Hypothalamus (tissue), 51 donors: ENCODE results near the gene ATP1A3.
"Not testable (repeated sequence)": the region's sequence is repeated elsewhere in the genome, so short reads cannot be mapped to it uniquely, and the experiment has no call there.

Experiments used
- DNase-seq, 51 donors: peaks; one replicate each; lab custom pipeline; 2025; lab: John Stamatoyannopoulos, UW

The ATP1A3 gene

DNA sequence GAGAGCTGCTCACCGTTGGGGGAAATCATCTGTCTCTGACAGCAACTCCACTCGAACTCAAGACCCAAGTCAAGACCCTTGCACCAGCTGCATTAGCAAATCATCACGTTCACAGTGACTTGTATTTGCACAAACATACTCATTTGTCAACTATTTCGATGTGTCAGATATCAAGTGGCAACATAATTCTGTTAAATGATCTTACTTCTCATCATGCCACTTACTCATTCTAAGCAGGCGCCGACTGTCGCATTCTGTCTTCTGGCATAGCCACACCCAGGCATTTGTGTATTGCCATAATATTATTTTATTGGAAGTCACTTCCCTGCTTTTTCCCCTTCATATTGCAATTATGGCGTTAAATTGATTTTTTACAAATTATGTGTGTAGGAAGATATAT lies 23.0 kb upstream of the ATP1A3 start:
- no peak for DNase-seq

DNA sequence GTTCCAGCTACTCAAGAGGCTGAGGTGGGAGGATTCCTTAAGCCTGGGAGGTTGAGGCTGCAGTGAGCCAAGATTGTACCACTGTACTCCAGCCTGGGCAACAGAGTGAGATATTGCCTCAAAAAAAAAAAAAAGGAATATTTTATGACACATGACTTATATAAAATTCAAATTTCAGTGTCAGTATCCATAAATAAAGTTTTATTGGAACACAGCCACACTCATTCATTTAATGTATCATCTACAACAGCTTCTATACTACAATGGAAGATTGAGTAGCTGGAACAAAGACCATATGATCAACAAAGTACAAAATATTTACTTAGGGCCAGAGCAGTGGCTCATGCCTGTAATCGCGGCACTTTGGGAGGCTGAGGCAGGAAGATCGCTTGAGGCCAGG lies 18.7 kb upstream of the ATP1A3 start:
- DNase-seq, result not testable (repeated sequence)

DNA sequence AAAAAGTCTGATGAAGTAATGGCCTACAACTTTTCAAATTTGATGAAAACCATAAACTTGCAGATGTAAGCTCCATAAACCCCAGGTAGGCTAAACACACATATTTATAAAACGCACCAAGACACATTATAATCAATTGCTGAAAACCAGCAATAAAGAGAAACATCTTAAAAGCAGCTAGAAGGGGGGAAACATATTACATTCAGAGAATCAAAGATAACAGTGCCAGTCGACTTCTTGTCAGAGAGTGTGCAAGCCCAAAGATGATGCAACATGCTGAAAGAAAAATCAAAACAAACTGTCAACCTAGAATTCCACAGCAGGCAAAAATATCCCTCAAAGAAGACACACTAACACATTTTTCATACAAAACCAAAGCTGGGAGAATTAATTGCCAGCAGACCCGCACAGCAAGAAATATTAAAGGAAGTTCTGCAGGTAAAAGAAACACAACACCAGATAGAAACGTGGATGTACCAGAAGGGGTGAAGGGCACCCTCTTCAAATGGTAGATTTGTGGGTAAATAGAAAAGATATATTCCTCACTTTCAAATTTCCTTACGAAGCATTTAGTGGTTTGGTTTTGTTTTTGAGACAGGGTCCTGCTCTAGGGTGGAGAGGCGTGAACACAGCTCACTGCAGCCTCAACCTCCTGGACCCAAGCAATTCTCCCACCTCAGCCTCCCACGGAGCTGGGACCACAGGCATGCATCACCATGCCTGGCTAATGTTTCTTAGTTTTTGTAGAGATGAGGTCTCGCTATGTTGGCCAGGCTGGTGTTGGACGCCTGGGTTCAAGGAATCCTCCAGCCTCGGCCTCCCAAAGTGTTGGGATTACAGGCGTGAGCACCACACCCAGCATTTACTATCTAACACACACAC lies 16.5 kb upstream of the ATP1A3 start:
- DNase-seq, result no peak

DNA sequence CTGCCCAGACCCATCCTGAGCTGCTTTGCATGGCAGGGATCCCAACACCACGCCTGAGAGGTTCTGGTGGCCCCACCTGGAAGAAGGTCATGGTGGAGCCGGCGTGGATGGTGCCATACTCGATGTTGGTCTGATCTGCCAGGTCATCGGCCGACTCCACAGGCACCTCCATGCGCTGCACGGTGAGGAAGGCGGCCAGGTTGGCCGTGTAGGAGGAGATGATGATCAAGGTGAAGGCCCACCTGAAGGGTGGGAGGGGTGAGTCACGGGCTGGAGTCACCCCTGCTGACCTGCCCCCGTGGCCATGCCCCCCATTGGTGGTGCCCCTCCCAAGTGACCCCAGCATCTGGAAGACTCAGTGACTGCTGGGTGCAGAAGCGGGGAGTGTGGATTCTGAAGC lies 12.5 kb upstream of the ATP1A3 start:
- DNase-seq, result no peak

DNA sequence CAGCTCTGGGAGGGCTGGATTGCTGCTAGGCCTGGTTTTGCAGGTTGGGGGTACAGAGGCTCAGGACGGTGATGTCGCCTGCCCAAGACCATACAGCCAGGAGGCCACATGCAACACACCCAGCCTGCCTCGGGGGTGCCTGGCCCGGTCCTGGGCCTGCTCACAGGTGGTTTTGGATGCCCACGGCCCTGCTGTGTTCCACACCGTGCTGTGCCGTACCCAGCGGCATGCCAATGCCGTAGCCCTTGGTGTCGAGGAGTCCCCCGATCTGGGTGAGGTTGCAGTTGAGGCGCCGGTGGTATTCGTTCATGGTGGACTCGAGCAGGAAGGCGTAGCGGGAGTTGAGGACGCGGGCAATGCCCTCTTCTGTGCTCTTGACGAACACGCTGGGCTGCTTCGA lies 11.5 kb upstream of the ATP1A3 start:
- no peak for DNase-seq

DNA sequence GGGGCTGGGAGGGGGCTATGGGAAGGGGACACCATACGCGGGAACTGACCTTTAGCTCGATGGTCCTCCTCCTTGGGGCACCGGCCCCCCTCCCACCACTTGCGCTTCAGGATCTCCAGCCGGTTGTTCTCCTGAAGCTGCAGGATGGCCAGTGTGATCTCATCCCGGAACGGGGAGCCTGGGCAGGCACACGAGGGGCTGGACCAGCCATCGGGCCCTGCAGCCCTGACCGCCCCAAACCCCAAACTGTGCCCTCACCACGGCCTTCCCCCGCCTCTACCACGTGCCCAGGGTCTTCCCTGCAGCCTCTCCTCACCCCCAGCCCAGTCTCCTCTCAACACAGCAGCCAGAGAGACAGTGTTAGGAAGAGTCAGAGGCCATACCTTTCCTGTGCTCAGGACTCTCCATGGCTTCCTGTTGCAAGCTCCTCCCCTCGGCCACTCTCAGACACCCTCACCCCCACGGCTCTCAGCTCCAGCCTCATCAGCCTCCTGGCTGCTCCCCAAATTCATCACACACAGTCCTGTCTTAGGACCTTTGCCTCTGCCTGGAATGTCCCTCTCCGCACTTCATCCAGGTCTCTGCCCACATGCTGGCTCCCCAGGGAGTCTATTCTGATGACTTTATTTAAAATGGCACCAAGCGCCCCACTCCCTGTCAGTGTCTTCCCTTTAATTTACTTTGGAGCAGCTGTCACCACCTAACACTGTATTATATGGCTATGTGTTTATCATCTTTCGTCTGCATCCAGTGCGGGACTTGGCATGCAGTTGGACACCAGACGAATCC lies 9.7 kb upstream of the ATP1A3 start:
- no peak for DNase-seq

DNA sequence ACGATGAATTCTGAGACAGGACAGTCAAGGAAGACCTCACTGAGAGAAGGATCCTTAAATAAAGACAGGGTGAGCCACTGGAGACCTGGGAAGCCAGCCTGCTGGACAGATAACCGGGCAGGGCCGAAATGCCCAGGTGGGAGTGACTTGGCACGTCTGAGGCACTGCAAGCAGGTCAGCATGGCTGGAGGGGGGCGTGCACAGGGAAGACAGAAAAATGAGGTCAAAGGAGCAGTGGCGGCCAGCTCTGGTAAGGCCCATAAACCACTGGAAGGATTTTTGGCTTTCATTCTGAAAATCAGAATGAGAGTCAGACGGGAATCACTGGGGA lies 5.8 kb upstream of the ATP1A3 start:
- DNase-seq, result no peak

DNA sequence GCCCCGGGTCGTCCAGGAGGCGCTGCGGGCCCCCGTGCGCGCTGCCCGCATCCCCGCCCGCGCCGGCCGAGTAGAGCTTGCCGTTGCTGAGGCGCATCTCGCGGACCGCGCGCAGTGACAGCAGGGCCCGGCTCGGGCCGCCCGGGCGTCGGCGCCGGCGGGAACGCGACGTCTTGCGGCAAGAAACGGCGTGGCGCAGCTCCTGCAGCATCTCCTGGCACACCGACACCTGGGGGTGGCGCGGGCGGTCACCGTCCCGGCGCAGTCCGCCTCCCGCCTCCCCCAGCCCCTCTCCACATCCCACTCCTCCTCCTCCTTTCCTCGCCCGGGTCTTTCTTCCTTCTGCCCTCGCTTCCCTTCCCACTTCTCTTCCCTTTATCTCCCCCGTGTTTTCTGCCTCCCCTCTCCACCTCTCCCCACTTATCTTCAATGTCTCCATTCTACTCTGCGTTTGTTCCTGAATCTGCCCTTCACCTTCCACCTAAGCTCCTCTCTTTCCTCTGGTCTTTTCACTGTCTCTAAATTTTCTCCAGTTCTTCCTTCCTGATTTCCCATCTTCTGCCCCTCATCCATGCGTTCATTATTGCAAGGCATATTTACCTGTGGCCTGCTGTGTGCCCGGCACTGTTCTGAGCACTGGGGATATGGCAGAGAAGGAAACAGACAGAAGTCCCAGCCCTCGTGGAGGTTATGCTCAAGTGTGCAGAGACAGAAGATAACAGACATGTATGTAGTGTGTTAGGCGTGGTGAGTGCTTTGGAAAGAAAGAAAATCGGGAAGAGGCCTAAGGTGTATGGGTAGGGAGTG lies 5.2 kb upstream of the ATP1A3 start:
- peak in 7 of 51 donors; percentile 1 to 17 (median 9) for DNase-seq

DNA sequence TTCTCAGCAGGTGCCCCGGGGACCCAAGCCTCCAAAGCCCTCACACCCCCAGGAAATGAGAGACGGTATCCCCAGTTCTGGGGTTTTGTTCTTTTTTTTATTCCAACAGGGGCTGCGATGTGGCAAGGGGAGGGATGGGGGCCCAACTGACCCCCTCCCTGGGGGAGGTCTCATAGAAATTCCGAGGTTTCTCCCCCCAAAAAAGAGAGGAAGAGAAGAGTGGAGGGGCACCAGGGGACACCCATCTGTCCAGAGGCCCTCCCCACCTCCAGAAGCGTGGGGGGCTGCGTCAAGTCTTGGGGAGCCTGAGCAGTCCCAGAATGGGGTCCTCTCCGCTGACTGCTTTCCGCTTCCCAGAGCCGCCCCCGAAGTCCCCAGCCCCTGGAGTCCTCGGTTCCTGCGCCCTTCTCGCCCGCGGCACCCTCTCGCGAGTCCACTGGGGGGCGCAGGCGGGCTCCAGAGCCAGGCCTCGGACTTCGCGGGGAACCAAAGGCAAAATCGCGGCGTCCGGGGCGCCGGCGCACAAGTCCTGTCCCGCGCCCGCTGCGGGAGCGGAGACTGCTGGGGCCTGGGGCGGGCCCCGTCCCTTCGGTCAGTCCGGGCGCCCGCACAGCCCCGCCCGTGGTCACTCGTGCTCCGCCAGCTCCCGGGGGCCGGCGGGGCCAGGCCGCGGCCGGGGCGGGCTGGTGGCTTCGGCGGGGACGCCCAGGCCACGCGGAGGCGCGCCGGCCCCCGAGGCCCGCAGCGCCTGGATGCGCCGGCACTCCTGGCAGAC lies 4.4 kb upstream of the ATP1A3 start:
- peak in 11 of 51 donors; percentile 4 to 44 (median 15) for DNase-seq

DNA sequence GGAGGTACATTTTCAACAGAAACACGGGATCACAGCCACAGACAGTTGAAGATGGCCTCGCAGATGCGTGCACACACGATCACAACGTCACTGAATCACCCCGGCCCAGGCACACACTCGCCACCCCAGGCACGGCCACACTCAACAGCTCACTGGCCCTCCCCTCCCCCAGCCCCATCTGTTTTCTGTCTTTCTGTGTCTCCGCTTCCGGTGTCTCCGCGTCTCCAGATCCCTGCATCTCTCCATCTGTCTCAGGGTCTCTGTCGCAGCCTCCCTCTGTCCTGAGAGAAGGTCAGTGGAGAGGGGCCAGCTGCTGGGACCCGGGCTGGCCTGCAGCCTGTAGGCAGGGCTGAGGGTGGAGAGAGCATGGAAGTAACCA lies 3.8 kb upstream of the ATP1A3 start:
- DNase-seq, result peak in 3 of 51 donors; percentile 27 to 61 (median 52)

DNA sequence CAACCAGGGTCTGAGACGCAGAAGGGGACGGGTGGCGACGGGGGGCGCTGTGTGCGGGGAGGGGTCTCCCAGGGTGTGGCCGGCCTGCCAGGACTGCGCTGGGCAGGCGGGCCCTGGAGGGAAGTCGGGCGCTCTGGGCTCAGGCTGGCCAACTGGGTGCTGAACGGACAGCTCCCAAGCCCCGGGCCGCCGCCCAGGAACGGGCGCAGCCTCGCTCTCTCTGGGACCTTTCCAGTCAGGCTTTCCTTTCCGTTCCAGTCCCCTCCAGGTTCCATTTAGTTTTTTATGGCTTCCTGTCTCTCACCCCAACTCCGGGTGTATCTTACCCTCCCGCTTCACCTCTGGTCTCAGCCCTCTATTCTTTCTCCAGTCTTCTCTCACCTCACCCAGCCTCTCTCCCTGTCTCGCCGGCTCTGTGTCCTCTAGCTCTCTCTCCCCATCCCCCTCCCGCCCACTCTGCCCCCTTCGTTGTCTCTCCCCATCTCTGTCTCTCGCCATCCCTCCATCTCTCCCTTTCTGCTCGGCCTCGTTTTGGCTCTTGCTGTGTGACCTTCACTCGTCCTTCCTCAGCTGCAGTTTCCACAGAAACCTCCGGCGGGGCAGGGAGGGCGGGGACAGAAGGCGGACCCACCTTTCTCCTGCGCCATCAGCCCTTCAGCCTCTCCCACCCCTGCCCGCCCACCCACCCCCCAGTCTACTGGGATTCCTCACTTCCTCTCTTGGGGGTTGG lies 3.3 kb upstream of the ATP1A3 start:
- DNase-seq, result peak in 28 of 51 donors; percentile 1 to 62 (median 26)

DNA sequence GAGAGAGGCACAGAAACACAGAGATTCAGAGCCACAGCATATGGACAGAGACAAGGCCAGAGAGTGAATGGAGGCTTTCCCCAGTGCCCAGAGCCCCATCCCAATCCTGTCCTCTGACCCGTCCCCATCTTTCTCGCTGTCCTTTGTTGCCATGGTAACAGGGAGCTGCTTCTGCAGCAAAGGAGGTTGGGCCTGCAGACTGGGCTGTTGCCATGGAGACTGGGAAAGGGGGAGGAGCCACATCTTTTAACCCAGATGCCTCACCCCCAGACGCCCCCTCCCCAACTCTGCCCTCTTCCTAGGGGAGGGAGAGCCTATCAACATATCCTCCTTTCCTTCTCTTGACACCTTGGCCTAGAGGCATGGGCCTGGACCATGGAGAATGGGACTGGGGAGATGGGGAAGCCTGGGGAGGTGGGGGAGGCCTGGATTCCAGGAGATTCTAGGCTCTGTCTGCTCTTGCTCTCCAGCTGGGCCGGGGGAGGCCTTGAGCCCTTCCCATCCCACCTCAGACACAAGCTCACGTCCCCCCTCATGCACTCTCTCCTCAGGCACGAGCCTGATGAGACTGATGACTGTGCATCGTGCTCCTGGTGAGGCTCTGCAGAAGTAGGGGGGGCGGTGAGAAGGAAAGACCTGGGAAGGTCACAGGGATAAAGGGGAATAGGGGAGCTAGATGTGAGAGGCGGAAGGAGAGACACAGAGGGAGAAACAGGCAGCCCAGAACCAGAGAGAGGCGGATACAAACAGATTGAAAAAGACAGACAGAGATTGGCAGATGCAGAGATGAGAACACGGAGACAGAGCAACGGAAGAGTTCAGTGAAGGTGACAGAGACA lies 2.1 kb upstream of the ATP1A3 start:
- DNase-seq, result peak in 30 of 51 donors; percentile 6 to 71 (median 28)

DNA sequence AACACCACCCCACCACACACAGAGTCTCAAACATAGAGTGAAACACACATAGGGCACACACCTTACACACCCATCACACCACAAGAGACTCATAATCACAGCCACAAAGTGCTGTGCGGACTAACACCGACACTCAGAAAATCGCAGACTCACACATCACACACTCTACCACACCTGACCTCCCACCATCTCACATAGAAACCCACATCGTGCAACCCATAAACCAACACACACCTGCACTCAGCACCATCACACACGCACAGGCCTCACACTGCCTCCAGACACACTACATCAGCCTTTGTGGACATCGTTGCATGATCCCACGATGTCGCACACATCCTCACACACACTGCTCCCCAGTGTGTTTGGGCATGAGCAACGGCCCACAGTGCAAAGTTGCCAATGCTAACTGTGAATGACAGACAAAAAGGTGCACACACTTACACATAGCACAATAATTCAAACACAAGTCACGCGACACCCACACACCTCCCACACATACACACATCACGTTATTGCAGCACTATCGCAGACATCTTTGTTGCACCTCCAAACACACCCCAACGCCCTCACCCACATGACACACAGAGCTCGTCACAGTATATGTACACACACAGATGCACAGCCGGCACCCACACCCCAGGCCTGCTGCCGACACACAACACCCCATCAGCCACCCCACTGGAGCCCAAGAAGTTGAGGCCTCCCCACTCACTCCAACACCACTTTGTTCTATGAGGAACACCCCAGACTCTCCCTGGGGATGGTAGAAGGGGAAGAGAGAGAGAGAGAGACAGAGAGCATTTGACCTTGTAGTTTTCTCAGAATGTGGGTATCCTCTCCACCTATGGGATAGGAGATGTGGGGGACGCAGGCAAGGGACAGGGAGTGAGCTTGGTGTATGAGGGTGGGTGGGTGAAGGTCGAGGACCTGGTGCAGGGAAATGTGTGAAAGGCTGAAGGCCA lies 1.2 kb upstream of the ATP1A3 start:
- peak in 2 of 51 donors; percentile 63 to 67 for DNase-seq

DNA sequence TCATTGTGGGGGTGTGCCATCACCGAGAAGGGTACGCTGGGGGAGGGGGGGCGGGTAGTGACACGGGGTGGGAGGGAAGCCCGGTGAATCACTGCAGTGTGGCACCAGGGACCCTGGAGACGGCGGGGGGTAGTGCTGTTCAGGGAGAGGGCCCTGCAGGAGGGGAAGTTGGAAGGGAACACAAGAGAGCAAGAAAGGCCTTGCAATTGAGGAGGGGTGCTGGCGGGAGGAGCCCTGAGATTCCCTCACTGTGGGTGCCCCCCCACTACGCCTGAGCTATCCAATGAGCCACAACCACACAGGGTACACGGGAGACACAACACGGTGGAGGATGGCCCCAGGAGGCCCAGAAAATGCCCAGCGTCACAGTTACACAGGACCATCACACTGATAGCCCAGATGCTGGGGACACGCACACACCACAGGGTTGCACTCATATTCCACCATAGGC lies 516 bp upstream of the ATP1A3 start:
- peak in 10 of 51 donors; percentile 20 to 77 (median 42) for DNase-seq

DNA sequence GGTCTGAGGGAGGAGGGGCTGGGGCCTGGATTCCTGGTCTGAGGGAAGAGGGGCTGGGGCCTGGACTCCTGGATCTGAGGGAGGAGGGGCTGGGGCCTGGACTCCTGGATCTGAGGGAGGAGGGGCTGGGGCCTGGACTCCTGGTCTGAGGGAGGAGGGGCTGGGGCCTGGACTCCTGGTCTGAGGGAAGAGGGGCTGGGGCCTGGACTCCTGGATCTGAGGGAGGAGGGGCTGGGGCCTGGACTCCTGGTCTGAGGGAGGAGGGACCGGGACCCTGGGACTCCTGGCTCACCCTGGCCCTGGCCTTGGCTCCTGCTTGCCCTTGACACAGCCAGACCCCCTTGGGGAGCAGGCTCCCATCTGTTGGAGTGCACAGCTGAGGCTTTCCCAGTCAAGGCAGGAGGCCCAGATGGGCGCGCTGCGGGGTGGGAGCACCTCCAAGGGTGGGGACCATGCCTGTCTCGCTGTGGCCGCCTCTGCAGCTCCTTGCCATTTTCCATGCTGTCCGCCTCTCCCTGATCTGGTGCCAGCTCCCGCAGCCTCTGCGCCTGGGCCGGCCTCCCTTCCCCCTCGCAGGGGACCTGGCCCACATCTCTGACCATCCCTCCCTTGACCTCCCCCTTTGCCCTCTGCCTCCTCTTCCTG lies 2.0 kb downstream of the ATP1A3 start:
- DNase-seq, result peak in 1 of 51 donors; percentile 5

DNA sequence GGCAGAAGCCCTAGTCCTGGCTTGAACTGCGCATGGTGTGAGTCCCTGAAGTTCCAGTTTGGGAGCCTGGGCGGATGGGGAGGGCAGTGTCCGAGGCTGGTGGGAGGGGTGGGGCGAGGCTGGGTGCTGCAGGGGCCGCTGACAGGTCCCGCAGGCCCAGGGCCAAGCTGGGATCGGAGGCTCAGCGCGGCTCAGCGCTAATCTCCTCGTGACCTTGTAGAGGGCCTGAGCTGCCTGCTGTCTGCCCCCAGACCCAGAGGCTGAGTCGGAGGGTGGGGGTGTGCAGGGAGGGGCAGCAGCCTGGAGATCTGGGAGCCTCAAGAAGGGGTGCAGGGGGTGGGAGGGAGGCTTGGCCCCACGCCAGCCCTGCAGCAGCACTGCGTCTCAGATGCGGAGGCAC lies 3.0 kb downstream of the ATP1A3 start:
- no peak for DNase-seq

DNA sequence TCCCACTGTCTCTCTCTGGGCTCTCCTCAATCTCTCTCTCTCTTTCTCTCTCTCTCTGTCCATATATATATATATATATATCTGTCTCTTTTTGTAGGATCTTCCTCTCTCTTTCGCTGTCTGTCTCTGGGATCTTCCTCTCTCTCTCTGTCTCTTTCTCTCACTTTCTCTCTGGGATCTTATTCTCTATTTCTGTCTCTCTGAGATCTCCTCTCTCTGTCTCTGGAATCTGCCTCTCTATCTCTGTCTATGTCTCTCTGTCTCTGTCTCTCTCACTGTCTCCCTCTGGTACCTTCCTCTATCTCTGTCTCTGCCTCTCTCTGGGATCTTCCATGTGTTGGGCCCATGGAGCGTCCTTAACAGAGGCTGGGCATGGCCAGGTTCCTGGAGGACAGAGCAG lies 3.4 kb downstream of the ATP1A3 start:
- DNase-seq, result no peak
